Measurements from ENCODE around the gene KCNQ1.

Gene KCNQ1

DNA sequence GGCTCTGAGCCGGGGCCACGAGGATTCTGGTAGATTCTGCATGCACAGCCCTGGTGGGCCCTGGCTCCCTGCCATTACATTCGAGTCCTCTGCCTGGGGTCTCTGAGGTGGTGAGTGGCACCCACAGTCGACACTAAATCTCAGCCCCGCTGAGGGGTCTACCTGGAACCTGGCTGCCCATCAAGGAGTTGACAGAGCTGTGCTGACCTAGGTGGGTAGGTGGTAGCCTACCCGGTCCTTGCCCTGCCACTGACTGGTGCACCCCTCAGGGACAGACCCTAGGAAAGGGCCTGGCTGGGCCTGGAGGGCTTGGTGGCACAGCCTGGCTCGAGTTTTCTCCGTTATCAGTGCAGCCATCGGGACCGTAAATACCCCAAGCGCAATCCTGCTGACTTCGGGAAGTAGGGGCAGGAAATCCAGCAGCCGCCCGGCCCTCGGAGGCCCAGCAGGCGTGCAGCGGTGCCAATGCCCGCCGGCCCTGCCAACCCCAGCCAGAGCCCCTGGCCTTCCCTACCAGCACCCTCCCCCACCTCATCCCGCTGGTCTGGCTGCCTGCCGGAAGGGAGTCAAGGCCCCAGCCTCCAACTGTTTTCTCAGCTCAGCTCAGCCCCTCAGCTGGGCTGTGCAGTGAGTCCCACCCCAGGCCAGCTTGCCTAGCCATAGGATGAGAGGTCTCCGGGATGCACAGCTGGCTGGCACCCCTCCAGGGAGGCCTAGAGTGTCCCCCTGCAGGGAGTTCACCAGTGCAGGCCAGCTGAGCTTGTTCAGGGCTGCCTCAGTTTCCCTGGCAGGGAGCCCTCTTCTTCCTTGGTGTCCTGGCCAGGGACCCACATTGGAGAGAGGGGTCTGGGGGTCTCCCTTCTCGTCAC lies 335.4 kb downstream of the KCNQ1 start:
- no peak for DNase-seq (ENCODE audit: low read depth in 2 of 2)

DNA sequence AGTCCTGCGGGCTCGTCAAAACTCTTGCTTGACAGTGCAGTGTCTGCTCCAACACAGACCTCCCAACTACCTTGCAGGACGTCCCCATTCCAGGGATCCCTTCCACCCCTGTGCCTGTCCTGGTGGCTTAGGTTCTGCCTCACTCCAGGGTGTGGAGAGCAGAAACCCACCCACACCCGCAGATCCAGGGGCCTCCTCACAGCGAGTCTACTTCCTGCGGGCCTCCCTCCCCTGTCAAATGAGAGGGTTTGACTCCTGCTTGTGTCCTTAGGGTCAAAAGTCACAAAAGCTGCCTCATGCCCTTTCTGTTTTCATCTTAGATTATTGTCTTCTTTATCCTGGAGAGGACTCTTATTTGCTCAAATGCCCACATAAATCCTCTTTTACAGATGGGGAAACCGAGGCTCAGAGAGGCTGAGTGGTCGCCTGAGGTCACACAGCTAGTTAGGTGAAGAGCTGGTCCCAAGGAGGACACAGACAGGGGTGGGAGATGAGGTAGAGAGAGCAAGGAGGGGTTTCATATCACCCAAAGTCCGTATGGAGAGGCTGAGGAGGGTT lies 336.1 kb downstream of the KCNQ1 start:
- no peak for DNase-seq (ENCODE audit: low read depth in 2 of 2)

DNA sequence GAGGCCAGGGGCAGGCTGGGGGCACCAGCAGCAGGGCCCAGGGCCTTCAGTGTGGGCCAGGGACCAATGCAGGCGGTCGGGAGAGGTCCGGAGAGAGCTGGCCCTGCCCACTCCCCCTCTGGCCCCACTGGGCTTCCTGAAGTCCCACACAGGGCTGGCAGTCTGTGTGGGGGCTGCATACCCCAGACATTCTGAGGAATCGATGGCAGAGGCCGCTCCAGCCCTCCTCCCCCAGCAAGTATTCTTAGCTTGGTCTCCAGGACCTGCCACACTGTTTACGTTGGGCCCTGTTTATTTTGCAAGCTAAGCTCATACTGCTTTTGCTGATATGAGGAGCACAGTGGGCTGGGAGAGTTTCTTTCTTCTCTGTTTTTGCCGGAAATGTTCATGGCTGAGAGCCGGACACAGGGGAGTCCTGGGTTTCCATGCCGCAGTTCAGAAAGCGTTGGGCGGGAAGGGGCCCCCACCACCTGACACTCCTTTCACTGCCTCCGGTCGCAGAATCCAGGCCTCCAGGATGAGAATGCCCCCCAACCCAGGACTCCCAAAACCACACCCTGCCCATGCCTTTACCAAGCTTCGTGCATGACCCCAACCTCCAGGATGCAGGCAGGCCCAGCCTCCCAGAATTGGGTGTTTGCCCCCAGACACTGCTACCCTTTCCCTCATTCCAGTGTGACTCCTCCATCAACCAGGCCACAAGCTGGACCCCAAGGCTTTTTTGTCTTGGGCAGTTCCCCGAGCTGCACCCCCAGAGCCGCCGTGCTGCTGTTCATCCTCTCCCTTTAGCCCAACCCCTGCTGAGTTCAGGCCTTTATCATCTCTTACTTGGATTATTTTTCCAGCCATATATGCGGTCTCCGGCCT lies 336.8 kb downstream of the KCNQ1 start:
- DNase-seq (ENCODE audit: low read depth in 2 of 2) = no peak

DNA sequence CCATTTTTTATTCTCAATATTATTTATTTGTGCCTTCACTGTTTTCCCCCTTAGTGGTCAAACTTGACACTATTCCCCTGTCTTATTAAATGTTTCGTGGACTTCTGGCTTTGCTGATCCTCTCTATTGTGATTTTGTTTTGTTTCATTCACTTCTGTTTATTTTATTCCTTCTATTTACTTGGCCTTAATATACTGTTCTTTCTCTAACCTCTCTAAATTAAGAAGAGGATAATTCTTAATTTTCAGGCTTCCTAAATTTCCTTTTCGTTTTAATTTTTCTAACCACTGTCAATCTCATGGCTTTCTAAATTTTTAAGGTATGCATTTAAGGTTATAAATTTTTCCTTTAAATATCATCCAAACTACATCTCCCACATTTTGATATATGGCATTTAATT lies 338.0 kb downstream of the KCNQ1 start:
- no peak for DNase-seq (ENCODE audit: low read depth in 2 of 2)

DNA sequence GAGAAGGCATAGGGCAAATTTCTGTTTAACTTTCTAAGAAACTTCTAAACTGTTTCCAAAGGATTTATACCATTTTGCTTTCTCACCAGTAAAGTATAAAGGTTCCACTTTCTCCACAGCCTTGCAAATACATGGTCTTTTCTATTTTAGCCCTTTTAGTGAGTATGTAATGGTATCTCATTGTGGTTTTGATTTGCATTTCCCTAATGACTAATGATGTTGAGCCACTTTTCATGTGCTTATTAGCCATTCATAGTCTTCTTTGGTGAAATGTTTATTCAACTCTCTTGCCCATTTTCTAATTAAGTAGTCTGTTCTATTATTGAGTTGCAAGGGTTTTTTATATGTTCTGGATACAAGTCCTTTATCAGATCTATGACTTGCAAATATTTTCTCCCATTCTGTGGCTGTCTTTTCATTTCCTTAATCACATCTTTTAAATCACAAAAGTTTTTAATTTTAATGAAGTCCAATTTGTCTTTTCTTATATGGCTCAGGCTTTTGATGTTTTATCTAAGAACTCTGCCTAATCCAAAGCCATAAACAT lies 338.8 kb downstream of the KCNQ1 start:
- DNase-seq (ENCODE audit: low read depth in 2 of 2) = no peak

DNA sequence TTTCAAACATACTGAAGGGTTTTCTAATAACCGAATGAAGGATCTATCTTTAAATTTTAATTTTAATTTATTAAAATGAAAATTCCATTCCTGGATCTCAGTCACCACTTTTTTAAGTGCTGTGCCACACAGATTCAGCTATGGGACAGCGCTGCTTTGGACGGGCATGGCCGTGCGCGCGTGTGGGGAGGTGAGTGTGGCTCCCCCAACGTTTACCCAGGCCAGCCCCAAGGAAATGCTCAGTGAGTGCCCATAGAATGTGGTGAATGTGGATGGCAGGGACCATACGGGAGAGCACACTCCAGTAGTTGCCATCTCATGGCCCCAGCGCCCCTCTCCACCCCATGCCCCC lies 343.0 kb downstream of the KCNQ1 start:
- DNase-seq (ENCODE audit: low read depth in 2 of 2) = no peak

DNA sequence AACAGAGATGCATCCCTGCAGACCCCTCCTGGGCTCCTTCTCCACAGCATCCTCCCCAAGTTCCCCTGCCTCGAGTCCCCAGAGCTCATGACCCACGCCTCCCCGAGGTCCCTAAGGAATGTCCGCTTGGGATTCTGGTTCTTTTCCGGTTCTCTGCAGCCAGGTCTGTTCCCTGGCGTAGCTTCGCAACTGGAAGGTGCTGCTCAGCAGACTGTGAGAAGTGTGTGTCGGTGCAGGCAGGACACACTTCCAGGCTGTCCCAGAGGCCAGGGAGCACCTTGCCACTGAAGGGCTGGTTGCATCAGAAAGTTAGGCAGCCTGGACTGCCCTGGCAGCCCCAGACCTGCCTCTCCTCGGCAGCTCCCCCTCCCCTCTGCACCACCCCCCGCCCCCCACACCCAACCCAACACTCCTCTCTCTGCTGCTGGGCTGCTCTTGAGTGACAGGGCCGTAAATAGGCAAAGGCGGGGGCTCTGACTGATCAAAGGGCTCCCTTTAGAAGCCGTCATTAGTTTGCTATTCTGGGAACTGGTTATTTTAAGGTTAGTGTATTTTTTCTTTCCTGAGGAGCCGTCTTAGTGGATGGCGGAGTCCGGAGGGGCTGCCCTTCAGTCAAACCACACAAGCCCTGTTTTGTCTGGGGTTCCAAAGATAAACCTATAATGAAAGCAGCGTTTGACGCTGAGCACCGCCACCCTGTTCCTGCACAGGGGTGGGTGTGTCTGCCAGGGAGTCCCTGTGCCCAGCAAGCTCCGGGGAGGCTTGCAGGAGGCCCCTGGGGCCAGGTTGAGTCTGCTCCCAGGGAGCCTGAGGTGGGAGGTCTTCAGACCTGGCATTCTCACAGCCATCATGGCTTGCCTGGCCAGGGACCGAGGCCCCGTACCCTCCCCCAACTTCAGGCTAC lies 343.6 kb downstream of the KCNQ1 start:
- DNase-seq (ENCODE audit: low read depth in 2 of 2) = no peak

DNA sequence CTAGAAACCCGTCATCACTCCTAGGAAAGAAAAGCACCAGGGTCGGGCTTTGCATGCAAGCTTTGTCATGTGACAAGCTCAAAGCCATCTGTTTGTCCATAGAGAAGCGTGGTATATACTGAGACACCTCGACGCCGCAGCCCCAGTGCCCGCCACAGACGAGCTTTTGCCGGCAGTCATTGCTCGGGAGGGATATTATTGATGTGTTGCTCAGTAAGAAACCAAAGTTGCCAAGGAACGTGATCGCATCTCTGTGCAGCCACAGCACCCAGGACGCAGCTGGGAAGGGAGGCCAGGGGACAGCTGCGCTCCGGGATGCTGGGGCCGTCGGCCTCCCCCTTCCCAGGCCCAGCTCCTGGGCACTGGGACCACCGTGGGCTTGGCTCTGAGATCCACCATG lies 344.5 kb downstream of the KCNQ1 start:
- DNase-seq (ENCODE audit: low read depth in 2 of 2) = no peak

DNA sequence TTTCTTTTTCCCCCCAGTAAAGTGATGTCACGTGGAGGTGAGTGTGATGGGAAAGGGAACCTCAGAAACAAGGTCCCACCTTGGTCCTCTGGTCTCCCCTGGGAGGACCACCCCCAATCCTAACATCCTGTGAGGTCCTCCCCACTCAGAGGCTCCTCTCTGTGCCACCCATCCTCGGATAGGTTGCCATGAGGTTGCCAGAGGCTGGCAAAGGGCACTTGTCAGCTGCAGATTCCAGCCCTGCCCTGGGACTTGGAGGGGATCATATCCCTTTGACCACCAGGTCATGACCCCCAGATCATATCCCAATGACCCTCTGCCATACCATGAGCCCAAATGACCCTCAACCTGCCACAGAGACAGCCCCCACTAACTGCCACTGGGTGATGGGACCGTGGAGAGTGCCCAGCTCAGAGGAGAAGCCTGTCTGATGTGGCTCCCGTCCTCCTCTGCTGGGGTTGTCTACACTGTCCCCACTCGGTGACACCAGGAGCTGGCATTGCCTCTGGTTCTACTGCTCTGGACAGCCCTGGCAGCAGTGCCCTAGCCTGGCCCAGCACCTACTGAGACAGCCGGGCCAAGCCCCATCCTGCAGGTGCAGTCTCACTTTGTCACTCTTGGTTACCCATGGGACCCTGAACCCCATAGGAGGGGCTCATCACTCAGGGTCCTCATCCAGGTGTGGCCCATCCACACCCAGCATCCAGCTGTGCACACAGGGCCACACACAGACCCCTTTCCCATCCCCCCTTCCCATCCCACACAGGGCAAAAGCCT lies 345.2 kb downstream of the KCNQ1 start:
- no peak for DNase-seq (ENCODE audit: low read depth in 2 of 2)

DNA sequence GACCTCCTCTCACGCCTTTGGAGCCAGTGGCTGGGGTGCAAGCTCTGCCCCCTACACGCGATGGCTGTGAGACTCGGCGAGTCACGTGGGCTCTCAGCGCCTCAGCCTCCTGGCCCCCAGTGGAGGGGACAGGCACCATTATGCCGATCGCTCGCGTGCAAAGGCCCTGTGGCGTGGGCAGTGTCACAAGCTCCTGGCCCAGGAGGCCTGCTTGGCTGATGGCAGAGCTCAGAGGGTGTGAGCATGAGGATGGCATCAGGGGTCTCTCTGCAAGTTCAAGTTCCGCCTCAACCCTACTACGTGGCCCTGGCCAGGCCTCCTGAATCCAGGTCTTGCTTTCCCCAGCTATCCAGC lies 345.7 kb downstream of the KCNQ1 start:
- DNase-seq (ENCODE audit: low read depth in 2 of 2) = no peak

DNA sequence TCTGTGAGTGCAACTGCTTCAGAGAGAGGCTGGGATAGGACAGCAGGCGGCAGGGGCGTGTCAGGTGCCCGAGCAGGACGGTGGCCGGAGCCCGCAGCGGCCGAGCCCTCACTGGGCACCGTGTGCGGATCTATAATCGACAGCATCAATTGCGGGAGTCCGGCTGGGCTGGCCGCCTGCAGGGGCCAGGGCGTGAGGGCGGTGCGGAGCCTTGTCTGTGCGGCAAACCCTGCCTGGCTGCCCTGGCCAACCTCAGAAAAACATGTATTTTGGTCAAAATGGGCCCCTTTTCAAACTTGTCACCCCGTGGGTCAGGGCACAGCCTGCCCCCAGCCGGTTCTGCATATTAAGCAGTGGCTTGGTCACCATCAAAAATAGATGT lies 346.3 kb downstream of the KCNQ1 start:
- no peak for DNase-seq (ENCODE audit: low read depth in 2 of 2)

DNA sequence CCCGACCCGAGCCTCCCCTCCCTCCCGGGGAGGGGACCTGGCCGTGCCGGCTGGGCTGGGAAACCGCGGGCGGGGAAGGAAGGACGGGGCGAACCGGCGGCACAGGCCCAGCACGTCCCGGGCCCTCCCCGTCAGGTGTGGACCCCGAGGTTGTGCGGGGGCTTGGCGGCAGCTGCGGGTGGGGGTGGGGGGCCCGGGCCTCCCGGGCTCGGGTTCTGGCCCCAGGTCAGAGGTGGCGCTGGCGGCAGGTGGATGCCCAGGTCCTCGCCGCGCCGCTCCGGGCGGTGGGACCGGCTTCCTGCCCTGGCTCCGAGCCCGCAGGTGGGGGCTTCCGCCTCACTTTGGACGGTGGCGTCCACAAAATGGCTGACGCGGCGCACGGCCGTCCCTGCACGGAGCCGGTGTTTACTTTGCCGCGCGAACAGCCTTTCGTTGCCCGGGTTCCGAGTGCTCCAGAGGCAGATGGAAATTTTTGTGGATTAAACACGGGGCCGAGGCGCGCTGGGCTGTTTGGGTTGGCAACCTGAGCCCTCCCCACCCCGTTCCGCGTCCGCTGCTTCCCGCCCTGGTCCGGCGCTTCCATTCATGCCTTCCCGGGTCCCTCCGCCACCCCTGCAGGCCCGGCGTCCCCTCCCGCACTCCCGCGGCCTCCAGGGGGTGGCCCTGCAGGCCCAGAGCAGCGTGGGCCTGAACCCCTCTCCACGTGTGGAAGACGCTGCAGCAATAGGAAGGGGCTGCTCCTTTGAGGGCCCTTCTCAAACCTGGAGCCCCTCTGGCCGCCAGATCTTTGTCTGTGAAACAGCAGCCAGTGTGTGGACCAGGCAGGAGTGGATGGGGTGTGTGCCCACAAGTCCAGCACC lies 346.9 kb downstream of the KCNQ1 start:
- DNase-seq (ENCODE audit: low read depth in 2 of 2) = no peak

DNA sequence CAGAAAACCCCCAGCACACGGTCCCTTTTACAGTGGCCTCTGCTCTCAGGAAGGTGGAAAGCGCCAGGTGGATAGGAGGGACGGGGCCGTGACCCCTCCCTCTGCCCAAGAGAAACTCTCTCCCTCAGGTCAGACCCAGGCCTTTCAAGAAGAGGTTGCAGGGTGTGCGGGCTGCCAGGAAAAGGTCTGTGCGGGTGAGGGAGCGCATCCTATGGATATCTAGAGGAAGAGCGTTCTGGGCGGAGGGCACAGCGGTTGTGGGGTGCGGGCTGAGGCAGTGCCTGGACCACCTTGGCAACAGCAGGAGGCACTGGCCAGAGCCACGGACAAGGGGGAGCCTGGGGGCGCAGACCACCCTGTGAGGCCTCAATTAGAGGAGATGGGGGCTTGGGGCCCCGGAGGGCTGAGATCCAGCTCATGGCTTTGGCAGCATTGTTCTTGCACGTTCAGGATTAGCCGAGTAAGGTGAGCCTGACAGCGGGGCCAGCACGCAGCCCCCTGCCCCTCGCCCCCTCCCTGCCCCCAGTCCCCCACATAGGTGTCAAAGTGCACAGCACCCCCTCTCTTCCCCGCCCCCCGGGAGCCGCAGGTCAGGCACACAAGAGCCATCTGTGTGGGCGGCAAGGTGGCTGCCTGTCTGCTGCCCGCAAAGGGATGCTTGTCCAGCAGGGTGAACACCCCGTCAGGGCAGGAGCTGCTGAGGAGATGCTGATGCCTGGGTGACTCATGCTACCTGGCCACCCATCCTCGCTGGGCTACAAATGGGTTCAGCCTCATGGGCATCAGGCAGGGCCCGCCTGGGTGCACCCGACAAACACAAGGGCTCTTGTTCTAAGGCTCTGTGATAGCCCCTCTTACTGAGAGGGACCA lies 347.8 kb downstream of the KCNQ1 start:
- DNase-seq (ENCODE audit: low read depth in 2 of 2) = no peak

DNA sequence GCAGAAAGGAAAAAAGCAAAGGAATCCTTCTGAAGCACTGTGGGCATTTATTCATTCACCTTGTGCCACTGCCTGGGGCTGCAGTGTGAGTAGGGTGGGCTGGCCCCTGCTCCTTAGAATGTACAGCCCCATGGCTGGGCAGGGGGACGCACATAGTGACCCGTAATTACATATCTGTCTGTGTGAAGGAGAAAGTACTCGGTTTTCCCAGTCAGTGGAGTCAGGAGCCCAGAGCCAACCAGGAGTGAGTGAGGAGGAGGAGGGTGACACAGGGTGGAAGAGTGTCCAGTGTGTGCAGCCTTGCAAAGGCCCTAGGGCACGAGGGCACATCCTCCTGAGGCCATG lies 348.9 kb downstream of the KCNQ1 start:
- no peak for DNase-seq (ENCODE audit: low read depth in 2 of 2)

DNA sequence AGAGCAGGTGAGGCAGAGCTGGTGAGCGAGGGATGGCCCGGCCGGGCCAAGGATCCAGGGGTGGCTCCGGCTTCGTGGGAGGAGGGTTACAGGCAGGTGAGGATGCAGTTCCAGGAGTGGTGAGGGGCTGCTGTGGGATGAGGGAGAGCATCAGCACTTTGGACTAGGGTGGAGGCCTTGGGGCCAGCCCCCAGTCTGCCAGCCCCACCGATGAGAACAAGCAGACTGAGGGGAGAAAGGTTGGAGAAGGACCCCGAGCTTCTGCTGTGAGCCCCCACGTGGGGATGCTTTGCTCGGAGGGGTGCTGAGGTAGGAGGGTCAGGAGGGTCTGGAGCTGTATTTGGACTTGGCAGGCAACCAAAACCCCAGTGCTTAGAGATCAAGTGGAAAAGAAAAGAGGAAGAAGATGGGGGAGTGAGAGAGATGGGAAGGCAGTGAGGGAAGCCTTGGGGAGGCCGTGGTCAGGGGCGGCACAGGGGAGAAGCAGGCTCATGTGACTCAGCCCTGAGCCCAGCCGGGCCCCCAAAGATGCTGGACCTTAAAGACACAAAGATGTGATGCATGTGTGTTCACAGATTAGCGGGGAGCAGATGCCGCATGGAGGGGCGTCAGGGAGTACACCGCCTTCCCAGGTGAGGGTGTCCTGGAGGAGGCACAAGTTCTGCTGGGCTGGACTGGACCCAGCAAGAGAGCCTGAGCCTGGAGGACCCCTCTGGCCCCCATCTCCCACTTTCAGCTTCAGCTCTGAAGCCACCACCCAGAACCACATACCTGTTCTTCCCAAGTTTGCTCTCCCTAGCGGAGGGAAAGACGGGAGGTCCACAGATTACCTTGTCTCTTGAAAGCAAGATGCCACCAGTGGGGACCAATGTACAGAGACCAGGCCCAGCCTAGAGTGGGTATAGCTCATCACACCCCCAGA lies 349.5 kb downstream of the KCNQ1 start:
- no peak for DNase-seq (ENCODE audit: low read depth in 2 of 2)

DNA sequence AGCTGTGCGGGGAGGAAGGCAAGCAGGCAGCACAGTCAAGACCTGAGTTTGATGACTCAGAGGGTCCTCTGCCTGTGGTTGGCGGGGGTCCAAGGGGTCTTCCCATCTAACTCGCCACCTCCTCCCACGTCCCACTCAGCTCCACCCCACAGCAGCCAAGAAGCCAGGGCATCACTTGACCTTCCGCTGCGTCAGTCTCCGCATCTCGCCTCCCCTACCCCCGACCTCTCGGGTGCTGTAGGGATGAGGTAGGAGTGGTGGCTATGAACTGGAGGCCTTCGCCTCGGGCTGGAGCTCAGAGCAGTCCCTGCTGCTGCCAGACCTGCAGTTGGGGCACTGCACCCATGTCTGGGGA lies 350.1 kb downstream of the KCNQ1 start:
- no peak for DNase-seq (ENCODE audit: low read depth in 2 of 2)

DNA sequence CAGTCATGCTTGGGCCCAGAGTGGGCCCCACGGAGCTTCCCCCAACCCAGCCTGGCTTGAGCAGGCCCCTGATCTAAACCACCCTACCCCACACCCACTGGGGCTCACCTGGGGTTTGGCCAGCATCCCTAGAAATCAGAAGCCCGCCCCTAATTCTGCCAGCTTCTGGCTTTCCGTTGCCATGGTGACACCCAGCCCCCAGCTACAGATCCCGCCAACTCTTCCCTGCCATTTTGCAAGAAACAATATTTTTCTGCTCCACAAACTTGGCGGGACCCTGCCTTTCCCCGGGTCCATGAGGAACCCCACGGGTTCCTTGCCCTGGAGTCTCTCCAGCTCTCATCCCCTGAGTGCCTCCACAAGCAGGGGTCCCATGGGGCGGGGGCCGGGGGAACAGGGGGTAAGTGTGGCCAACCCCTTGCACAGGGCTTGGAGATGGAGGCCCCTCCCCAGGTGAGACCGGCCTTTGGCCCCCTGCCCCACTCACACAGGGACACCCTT lies 350.7 kb downstream of the KCNQ1 start:
- DNase-seq (ENCODE audit: low read depth in 2 of 2) = no peak

DNA sequence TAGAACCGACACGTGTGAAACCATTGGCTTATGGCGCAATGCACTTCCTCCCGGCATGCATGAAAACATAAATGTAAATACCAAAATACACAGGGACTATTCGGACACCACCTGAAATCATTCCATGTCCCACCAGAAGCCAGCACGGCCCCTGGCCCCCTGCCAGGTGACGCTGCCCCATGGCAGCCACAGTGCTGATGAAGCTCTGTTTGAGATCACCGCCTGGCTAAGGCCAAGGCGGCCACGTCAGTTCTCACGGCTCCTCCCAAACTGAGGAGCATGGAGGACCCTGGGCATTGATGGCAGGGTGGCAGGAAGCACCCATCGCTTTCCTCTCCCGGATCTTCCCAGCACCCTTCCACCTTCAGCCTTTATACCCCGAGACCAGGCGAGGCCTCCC lies 351.3 kb downstream of the KCNQ1 start:
- DNase-seq (ENCODE audit: low read depth in 2 of 2) = no peak
